Calu3 (cell line): Measurements from ENCODE around the gene POLR2H. TPM values are rescaled to one million over a fixed set of nuclear protein-coding genes. Genes with fewer than 3 reads are reported as not detected.
A peak's percentile ranks its signal among the peaks of the same experiment; 100 is the strongest.

Experiments used
- BruUV-seq: library from RNA; stranded (reverse); fragments of 400-500 nt; replicated peaks from 2 replicates; lab custom pipeline; 2021; lab: Mats Ljungman, UMichigan
- CTCF ChIA-PET: fragments of 300-600 bp; sonication (Branson Sonifier 250); formaldehyde crosslinking; loops from one replicate; lab custom pipeline; 2022; ENCODE audit warnings: antibody characterized with exemption; lab: Charles Lee
- DNase-seq: peaks from one replicate; pipeline ENCODE4 v3.0.0; 2022
- H3K27ac Mint-ChIP-seq: one replicate; pipeline ENCODE4 v1.8.0; 2022; ENCODE audit warnings: mixed read lengths; ENCODE audit not compliant: unreplicated experiment
- H3K27me3 Mint-ChIP-seq: one replicate; pipeline ENCODE4 v1.8.0; 2022; ENCODE audit warnings: mixed read lengths; ENCODE audit not compliant: unreplicated experiment
- H3K36me3 Mint-ChIP-seq: one replicate; pipeline ENCODE4 v1.8.0; 2022; ENCODE audit warnings: mild to moderate bottlenecking, moderate library complexity, mixed read lengths; ENCODE audit not compliant: insufficient read depth, unreplicated experiment
- H3K4me1 Mint-ChIP-seq: one replicate; pipeline ENCODE4 v1.8.0; 2022; ENCODE audit warnings: mild to moderate bottlenecking, low read depth, mixed read lengths; ENCODE audit not compliant: unreplicated experiment
- H3K4me3 Mint-ChIP-seq: one replicate; pipeline ENCODE4 v1.8.0; 2022; ENCODE audit warnings: mild to moderate bottlenecking, low read depth, moderate library complexity, mixed read lengths; ENCODE audit not compliant: unreplicated experiment
- H3K9me3 Mint-ChIP-seq: one replicate; pipeline ENCODE4 v1.8.0; 2022; ENCODE audit warnings: low read depth, mixed read lengths; ENCODE audit not compliant: unreplicated experiment
- CTCF ChIP-seq: fragments of 200-600 bp; IDR thresholded peaks from one replicate; pipeline ENCODE4 v1.8.0; 2022; ENCODE audit warnings: antibody characterized with exemption; ENCODE audit not compliant: unreplicated experiment
- intact Hi-C: fragments of 100-400 bp; cut with micrococcal nuclease; formaldehyde crosslinking; loops from one replicate; pipeline ENCODE4 v1.10.0; 2022; ENCODE audit not compliant: unreplicated experiment
- total RNA-seq: library from RNA; stranded (reverse); gene quantifications from 2 replicates; pipeline ENCODE4 v1.2.3, GENCODE V29; 2022

Gene POLR2H
- total RNA-seq, 1 experiment from 2014 or later = 128 TPM

DNA sequence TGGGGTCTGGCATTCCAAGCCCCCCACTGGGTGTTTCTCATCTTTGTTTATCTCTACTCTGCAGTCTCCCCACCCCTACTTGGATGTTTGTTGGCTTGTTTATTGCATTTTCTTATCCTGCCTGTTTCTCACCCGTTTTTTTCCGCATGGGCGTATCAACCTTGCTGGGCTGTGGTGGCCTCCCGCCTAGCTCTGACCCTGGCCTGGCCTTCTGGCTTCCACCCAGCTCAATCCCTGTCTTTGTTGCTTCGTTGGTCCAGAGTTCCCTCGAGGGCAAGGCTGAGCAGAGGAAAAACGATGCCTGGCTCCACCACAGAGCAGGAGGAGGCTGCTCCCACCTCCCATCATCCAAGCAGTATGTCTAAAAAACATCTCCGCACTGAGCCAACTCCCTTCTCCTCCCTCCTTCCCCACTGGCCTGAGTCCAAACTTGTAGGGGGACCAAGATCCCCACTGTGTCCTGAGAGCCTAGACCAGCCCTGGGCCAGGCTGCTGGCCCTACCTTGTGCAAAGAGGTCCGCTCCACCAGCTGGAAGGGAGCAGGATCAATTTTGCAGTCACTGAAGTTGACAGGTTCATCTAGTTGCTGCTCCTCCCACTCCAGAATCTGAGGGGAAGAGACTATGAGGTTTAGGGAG, 9.9 kb upstream of the POLR2H start:
- Mint-ChIP-seq H3K27me3 (no peaks in the 10 kb centered on the region), H3K9me3 (no peaks in the 10 kb centered on the region), H3K36me3 (peaks cover 10% of the 10 kb centered on the region), H3K27ac (no peak overlapping the region), H3K4me1 (peaks cover 15% of the 10 kb centered on the region), H3K4me3 (no peak overlapping the region)
- TF ChIP-seq CTCF = no peak
- no TSS peak for BruUV-seq
- intact Hi-C loops = no loop called here
- no peak for DNase-seq
- CTCF ChIA-PET = interaction anchor here (1.2 to 1.4 kb wide), 2 partner anchors 8 to 11 kb away, joined by 4 read pairs; no protein-coding TSS in a partner anchor

GRCh38 chr3:184352149-184352785, 9.2 kb upstream of the POLR2H start:
- no peak for TF ChIP-seq CTCF
- peaks cover 10% of the 10 kb centered on the region for H3K36me3 Mint-ChIP-seq
- no peak overlapping the region for H3K4me3 Mint-ChIP-seq
- BruUV-seq = no TSS peak
- H3K27ac Mint-ChIP-seq = no peak overlapping the region
- CTCF ChIA-PET = interaction anchor here (1.0 kb wide), 1 partner anchor 65 kb away, joined by 3 read pairs; no protein-coding TSS in a partner anchor
- H3K27me3 Mint-ChIP-seq = no peaks in the 10 kb centered on the region
- peak; percentile 42 for DNase-seq
- H3K4me1 Mint-ChIP-seq = peaks cover 15% of the 10 kb centered on the region
- intact Hi-C loops = no loop called here
- H3K9me3 Mint-ChIP-seq = no peaks in the 10 kb centered on the region

DNA sequence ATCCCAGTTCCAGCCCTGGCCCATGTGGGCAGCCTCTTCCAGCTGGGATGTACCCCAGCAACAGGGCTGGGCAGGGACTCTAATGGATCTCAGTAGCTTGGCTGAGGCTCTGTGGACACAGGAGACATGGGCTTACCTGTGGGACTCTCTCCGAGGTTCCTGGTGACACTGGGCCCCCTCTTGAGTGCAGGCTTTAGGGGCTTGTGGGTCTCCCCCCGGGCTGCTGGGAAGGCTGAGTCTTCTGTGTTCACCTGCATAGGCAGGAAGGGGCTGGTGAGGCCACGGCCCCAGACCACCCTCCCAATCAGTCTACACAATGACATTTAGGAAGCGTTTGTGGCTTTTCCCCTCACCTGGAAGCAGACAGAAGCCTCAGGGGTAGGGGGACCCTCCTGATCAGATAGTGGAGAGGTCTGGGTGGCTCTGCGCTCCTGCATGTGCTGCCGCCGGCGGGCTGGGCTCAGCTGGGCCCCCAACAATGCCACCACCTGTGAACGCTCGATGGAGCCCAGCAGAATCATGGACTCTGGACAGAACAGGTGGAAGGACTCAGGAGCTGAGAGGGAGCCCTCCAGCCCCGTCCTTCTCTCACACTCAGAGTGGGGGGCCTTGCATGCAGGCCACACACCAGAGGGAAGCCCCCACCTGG, 8.5 kb upstream of the POLR2H start:
- intact Hi-C loops = no loop called here
- Mint-ChIP-seq H3K9me3 (no peaks in the 10 kb centered on the region), H3K4me1 (peaks cover 15% of the 10 kb centered on the region), H3K36me3 (peaks cover 10% of the 10 kb centered on the region), H3K4me3 (no peak overlapping the region), H3K27ac (no peak overlapping the region), H3K27me3 (no peaks in the 10 kb centered on the region)
- DNase-seq = no peak
- no peak for TF ChIP-seq CTCF
- BruUV-seq = no TSS peak
- CTCF ChIA-PET = interaction anchor here (0.9 to 1.1 kb wide), 3 partner anchors 9 to 65 kb away, joined by 3 to 11 read pairs (median 4); no protein-coding TSS in a partner anchor

GRCh38 chr3:184353546-184353941, 8.0 kb upstream of the POLR2H start:
- BruUV-seq = no TSS peak
- CTCF ChIA-PET = interaction anchor here (0.9 to 1.1 kb wide), 2 partner anchors 9 to 49 kb away, joined by 4 to 11 read pairs; no protein-coding TSS in a partner anchor
- Mint-ChIP-seq H3K4me3 (no peak overlapping the region), H3K27me3 (no peaks in the 10 kb centered on the region), H3K4me1 (peaks cover 15% of the 10 kb centered on the region), H3K36me3 (peaks cover 10% of the 10 kb centered on the region), H3K9me3 (no peaks in the 10 kb centered on the region), H3K27ac (no peak overlapping the region)
- no peak for TF ChIP-seq CTCF
- DNase-seq = no peak
- intact Hi-C loops = no loop called here
